Endothelial cell (in vitro differentiated cells): ENCODE measurements around the gene FRK. TPM values are rescaled to one million over a fixed set of nuclear protein-coding genes. Genes with fewer than 3 reads are reported as not detected.

Experiments
- DNase-seq: peaks from one replicate; pipeline ENCODE4 v3.0.0; 2021; ENCODE audit warnings: low spot score
- H3K27ac Mint-ChIP-seq: one replicate; pipeline ENCODE4 v1.8.0; 2021; ENCODE audit warnings: mixed read lengths, inconsistent platforms; ENCODE audit not compliant: unreplicated experiment
- H3K27me3 Mint-ChIP-seq: one replicate; pipeline ENCODE4 v1.8.0; 2021; ENCODE audit warnings: mild to moderate bottlenecking, moderate library complexity, mixed read lengths, inconsistent platforms; ENCODE audit not compliant: unreplicated experiment
- H3K36me3 Mint-ChIP-seq: one replicate; pipeline ENCODE4 v1.8.0; 2021; ENCODE audit warnings: mild to moderate bottlenecking, low read depth, mixed read lengths, inconsistent platforms; ENCODE audit not compliant: unreplicated experiment
- H3K4me1 Mint-ChIP-seq: one replicate; pipeline ENCODE4 v1.8.0; 2021; ENCODE audit warnings: mild to moderate bottlenecking, mixed read lengths, inconsistent platforms; ENCODE audit not compliant: unreplicated experiment
- H3K4me3 Mint-ChIP-seq: one replicate; pipeline ENCODE4 v1.8.0; 2021; ENCODE audit warnings: mild to moderate bottlenecking, mixed read lengths, inconsistent platforms; ENCODE audit not compliant: unreplicated experiment
- H3K9me3 Mint-ChIP-seq: one replicate; pipeline ENCODE4 v1.8.0; 2021; ENCODE audit warnings: mixed read lengths, inconsistent platforms; ENCODE audit not compliant: unreplicated experiment
- CTCF ChIP-seq: fragments of 200-600 bp; sonication (generic); IDR thresholded peaks from one replicate; pipeline ENCODE4 v1.5.0; 2021; ENCODE audit warnings: antibody characterized with exemption; ENCODE audit not compliant: unreplicated experiment
- total RNA-seq: library from RNA; stranded (reverse); fragmentation: NEBNext Ultra II Directional; extraction: Animal tissue kit (Norgen Biotek cat#: 25700); gene quantifications from one replicate; pipeline ENCODE4 v1.2.1, GENCODE V29; 2021; ENCODE audit not compliant: unreplicated experiment

Gene FRK
- total RNA-seq, 1 donor from 2014 or later: 0.08 TPM

DNA sequence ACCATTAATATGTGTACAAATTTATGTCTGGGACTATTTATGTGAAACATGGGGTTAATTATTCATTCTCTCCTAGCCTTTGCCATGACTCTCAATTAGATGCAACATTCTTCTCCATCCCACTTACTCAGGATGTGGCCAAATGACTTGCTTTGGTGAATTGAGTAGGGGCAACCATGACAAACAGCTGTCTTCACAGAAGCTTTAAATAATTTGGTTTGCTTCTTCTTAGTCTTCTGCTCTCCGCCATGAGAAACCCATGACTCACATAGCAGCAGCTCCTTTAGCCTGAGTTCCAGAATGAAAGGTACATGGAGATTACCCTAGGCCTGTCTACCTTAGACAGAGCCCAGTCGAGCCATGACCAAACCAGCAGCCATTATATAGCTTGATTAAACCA lies 74.7 kb downstream of the FRK start:
- Mint-ChIP-seq H3K36me3 (no peaks in the 10 kb centered on the region), H3K4me1 (no peaks in the 10 kb centered on the region), H3K27me3 (peaks cover 2% of the 10 kb centered on the region), H3K27ac (no peak overlapping the region), H3K4me3 (no peak overlapping the region), H3K9me3 (no peaks in the 10 kb centered on the region)
- no peak for DNase-seq
- TF ChIP-seq CTCF: no peak

GRCh38 chr6:115984809-115985208 lies 75.9 kb downstream of the FRK start:
- no peak for DNase-seq
- H3K4me3 Mint-ChIP-seq: no peak overlapping the region
- no peak overlapping the region for H3K27ac Mint-ChIP-seq
- no peaks in the 10 kb centered on the region for H3K36me3 Mint-ChIP-seq
- no peaks in the 10 kb centered on the region for H3K27me3 Mint-ChIP-seq
- TF ChIP-seq CTCF: no peak
- no peaks in the 10 kb centered on the region for H3K4me1 Mint-ChIP-seq
- no peaks in the 10 kb centered on the region for H3K9me3 Mint-ChIP-seq

GRCh38 chr6:115983998-115984397 lies 76.7 kb downstream of the FRK start:
- DNase-seq: no peak
- no peak for TF ChIP-seq CTCF
- no peaks in the 10 kb centered on the region for H3K36me3 Mint-ChIP-seq
- no peaks in the 10 kb centered on the region for H3K9me3 Mint-ChIP-seq
- H3K27me3 Mint-ChIP-seq: no peaks in the 10 kb centered on the region
- H3K4me1 Mint-ChIP-seq: no peaks in the 10 kb centered on the region
- H3K4me3 Mint-ChIP-seq: no peak overlapping the region
- no peak overlapping the region for H3K27ac Mint-ChIP-seq

- Mint-ChIP-seq H3K27me3 (no peaks in the 10 kb centered on the region), H3K9me3 (no peaks in the 10 kb centered on the region), H3K27ac (no peak overlapping the region), H3K4me3 (no peak overlapping the region), H3K36me3 (no peaks in the 10 kb centered on the region), H3K4me1 (no peaks in the 10 kb centered on the region)
- no peak for DNase-seq
- TF ChIP-seq CTCF: no peak
Observed at GRCh38 chr6:115982453-115982852, 78.2 kb downstream of the FRK start.

DNA sequence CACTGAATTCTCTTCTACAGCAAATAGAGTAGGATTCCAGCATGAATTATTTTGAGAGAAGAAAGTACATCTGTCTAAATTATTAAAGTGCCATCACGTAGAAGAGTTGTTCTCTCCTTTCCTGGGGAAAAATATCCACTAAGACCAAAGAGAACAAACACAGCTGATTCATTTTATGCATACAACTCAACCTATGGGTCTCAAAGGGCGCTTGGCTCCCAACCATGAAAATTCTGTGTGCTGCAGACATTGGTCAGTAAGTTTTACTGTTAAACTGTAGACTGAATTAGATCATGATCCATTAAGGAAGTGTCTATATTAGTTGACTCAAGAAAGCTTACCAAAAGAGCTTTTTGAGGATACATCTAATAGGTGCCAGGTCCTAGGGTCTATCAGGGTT lies 83.5 kb downstream of the FRK start:
- Mint-ChIP-seq H3K9me3 (no peaks in the 10 kb centered on the region), H3K4me1 (no peaks in the 10 kb centered on the region), H3K4me3 (no peak overlapping the region), H3K27ac (no peak overlapping the region), H3K36me3 (no peaks in the 10 kb centered on the region), H3K27me3 (no peaks in the 10 kb centered on the region)
- TF ChIP-seq CTCF: no peak
- no peak for DNase-seq
